ENCODE measurements around the gene GIMD1. TPM values are rescaled to one million over a fixed set of nuclear protein-coding genes. Genes with fewer than 3 reads are reported as not detected.

GIMD1 gene
- total and polyA plus RNA-seq, 2 donors (not counting 3 experiments of a cell fraction or from before 2014, with no cell fraction given), result not detected

DNA sequence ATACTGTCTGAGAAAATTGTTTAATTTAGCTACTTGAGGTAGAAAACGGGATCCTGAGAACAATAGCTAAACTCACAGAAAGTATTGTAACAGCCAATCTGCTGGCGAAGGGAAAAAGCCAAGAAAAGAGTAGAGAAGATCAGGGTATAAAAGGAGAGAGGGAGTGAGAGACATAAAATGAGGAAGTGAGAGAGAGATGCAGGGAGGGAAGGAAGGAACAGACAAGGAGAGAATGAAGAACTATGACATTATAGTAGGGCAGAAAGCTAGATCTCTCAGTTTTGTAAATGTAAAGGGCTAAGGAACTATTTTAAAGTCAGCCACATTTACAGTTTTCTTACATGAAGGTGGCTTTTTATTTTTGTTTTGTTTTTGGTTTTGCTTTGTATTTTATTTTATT lies 1.6 kb upstream of the GIMD1 start:
- dilution Hi-C loops (cut with MboI; ENCODE audit: extremely low pct_ligation_motif_present, low sequenced_read_pairs) (no loop called here), intact Hi-C loops (cut with micrococcal nuclease) (no loop called here)
- H3K9me1 ChIP-seq (replicated peaks; ENCODE audit: control insufficient read depth, extremely low read depth, insufficient read depth, low read length), result no peaks in the 10 kb centered on the region
- no peak overlapping the region for H3K27ac ChIP-seq (ENCODE audit: insufficient read depth, low read depth, low read length)
- no peak for TF ChIP-seq POLR2AphosphoS5 (IDR thresholded peaks at IDR 0.05; ENCODE audit: insufficient read depth, low read depth, low read length)
- TF ChIP-seq, protein P1, sequence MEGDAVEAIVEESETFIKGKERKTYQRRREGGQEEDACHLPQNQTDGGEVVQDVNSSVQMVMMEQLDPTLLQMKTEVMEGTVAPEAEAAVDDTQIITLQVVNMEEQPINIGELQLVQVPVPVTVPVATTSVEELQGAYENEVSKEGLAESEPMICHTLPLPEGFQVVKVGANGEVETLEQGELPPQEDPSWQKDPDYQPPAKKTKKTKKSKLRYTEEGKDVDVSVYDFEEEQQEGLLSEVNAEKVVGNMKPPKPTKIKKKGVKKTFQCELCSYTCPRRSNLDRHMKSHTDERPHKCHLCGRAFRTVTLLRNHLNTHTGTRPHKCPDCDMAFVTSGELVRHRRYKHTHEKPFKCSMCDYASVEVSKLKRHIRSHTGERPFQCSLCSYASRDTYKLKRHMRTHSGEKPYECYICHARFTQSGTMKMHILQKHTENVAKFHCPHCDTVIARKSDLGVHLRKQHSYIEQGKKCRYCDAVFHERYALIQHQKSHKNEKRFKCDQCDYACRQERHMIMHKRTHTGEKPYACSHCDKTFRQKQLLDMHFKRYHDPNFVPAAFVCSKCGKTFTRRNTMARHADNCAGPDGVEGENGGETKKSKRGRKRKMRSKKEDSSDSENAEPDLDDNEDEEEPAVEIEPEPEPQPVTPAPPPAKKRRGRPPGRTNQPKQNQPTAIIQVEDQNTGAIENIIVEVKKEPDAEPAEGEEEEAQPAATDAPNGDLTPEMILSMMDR (IDR thresholded peaks at IDR 0.05; ENCODE audit: extremely low read depth in 1 of 2, insufficient read depth in 1 of 2, low read depth in 1 of 2, low read length in 2 of 2), result no peak
- TF ChIP-seq FOS (IDR thresholded peaks at IDR 0.05; ENCODE audit: borderline replicate concordance, insufficient read depth, low read length), result no peak
- TF ChIP-seq POLR2A (IDR thresholded peaks at IDR 0.05; ENCODE audit: low read depth, low read length), result no peak
- TF ChIP-seq, protein P2, sequence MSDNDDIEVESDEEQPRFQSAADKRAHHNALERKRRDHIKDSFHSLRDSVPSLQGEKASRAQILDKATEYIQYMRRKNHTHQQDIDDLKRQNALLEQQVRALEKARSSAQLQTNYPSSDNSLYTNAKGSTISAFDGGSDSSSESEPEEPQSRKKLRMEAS (IDR thresholded peaks at IDR 0.05; ENCODE audit: insufficient read depth, insufficient read length), result no peak
- TF ChIP-seq GATA2 (IDR thresholded peaks at IDR 0.05; ENCODE audit: insufficient read depth, insufficient read length, low read depth, low read length), result no peak
- no peak for TF ChIP-seq JUN (IDR thresholded peaks at IDR 0.05; ENCODE audit: borderline replicate concordance, insufficient read depth, insufficient read length, low read depth)
- no peak for TF ChIP-seq EZH2 (IDR thresholded peaks at IDR 0.05; ENCODE audit: borderline replicate concordance, low read depth, low read length, severe bottlenecking)
- TF ChIP-seq MYC (IDR thresholded peaks at IDR 0.05; ENCODE audit: low read depth, low read length), result no peak
- FAIRE-seq, result no peak
- H3K9me3 ChIP-seq (replicated peaks; ENCODE audit: control insufficient read depth, insufficient read depth, low read length), result no peaks in the 10 kb centered on the region
- no TSS peak for BruUV-seq (replicated peaks)
- POLR2A ChIA-PET, result no interaction called here
- no peaks in the 10 kb centered on the region for H3K79me2 ChIP-seq (ENCODE audit: control insufficient read depth, insufficient read depth, low read length)
- H3K4me2 ChIP-seq (ENCODE audit: insufficient read depth, low read length), result no peak overlapping the region
- H3K4me1 ChIP-seq (ENCODE audit: control insufficient read depth, extremely low read depth, insufficient read depth, low read length), result peaks cover 16% of the 10 kb centered on the region
- H3K36me3 ChIP-seq (ENCODE audit: control insufficient read depth in 2 of 2, extremely low read depth in 1 of 2, insufficient read depth in 2 of 2, low read length in 2 of 2), result no peaks in the 10 kb centered on the region
- no peaks in the 10 kb centered on the region for H3K27me3 ChIP-seq (ENCODE audit: control insufficient read depth in 2 of 2, insufficient read depth in 2 of 2, low read length in 2 of 2)
- no peak overlapping the region for H3K4me3 ChIP-seq (replicated peaks in 1 of 3; ENCODE audit: insufficient read depth in 1 of 3, low read depth in 1 of 3, low read length in 3 of 3)
- no peak for DNase-seq (ENCODE audit: low read depth, low spot score)
- no peak overlapping the region for H3K9ac ChIP-seq (replicated peaks; ENCODE audit: extremely low read depth, insufficient read depth, low read length)
- CTCF ChIA-PET, result interaction anchor here (0.9 to 4.3 kb wide), 27 partner anchors 9 to 813 kb away, joined by 3 to 89 read pairs (median 6); no protein-coding TSS in a partner anchor
- H4K20me1 ChIP-seq (replicated peaks; ENCODE audit: control insufficient read depth, extremely low read depth, insufficient read depth, low read length), result no peaks in the 10 kb centered on the region
- H2AFZ ChIP-seq (ENCODE audit: low read depth, low read length), result peak overlapping the region; percentile 39
